Measurements from ENCODE around the gene CSKMT. TPM values are rescaled to one million over a fixed set of nuclear protein-coding genes. Genes with fewer than 3 reads are reported as not detected.

Gene CSKMT
- total RNA-seq, 2 donors from 2014 or later: 9.4 to 27.0 TPM

- H3K4me3 ChIP-seq: no peak overlapping the region
- no peaks in the 10 kb centered on the region for H3K9me3 ChIP-seq
- H3K4me1 ChIP-seq: no peaks in the 10 kb centered on the region
- peaks cover 19% of the 10 kb centered on the region for H3K36me3 ChIP-seq
- no peaks in the 10 kb centered on the region for H3K27me3 ChIP-seq
- DNase-seq: no peak
- intact Hi-C loops (cut with DNase I): loop anchor here (5.0 to 10.0 kb wide), 2 partner anchors 52 to 110 kb away; partner anchors contain the start of gene POLR2G
- no peak overlapping the region for H3K27ac ChIP-seq
- TF ChIP-seq CTCF (IDR thresholded peaks at IDR 0.05): no peak
- peak overlapping the region in 1 of 2 donors; percentile 21 for H3K9ac ChIP-seq (ENCODE audit: low read depth in 2 of 2, low read length in 2 of 2)
Measured at GRCh38 chr11:62712276-62712812, 47.2 kb downstream of the CSKMT start.

DNA sequence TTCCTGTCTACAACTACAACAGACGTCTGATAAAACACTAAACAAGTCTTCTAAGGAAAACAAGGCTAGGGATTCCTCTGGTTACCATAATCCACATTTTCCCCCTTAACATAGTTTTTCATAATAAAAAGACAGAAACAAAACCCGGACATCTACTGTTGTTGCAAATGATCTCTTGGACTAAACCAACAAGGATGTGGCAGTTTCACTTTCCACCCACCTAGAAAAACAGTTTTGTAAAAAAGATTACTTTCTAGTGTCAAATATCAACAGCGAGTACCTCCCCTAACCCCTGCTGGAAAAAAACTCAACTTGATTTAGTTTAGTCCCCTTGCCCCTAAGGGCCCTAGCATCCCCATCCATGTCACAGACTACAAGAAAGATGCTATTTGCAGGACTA, 47.7 kb downstream of the CSKMT start:
- H3K4me3 ChIP-seq: no peak overlapping the region
- intact Hi-C loops (cut with DNase I): loop anchor here (5.0 to 10.0 kb wide), 2 partner anchors 52 to 109 kb away; partner anchors contain the start of gene POLR2G
- no peak for DNase-seq
- TF ChIP-seq CTCF (IDR thresholded peaks at IDR 0.05): no peak
- H3K27ac ChIP-seq: peak overlapping the region; percentile 41
- H3K27me3 ChIP-seq: no peaks in the 10 kb centered on the region
- H3K36me3 ChIP-seq: peaks cover 24% of the 10 kb centered on the region
- H3K9ac ChIP-seq (ENCODE audit: low read depth in 2 of 2, low read length in 2 of 2): peak overlapping the region in 1 of 2 donors; percentile 21
- no peaks in the 10 kb centered on the region for H3K4me1 ChIP-seq
- H3K9me3 ChIP-seq: no peaks in the 10 kb centered on the region

DNA sequence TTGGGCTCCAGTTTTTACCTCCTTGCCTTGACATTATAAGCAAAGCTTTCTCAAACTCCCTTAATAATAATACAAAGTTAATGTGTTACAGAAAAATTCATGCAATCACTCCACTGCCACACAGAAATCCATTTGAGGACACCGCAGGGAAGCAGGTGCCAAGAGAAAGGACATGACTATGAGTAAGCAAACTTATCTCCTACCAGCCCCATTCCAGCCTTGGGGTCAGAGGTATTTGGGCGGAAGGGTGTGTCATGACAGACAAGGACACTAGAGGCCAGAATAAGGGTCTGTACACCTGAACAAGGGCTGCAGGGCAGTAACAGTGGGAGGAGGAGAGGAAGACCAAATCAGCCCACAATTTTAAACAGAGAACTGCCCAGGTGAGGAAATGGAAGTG, 48.2 kb downstream of the CSKMT start:
- Histone ChIP-seq H3K4me1 (no peaks in the 10 kb centered on the region), H3K27ac (peak overlapping the region; percentile 41), H3K27me3 (no peaks in the 10 kb centered on the region), H3K4me3 (no peak overlapping the region), H3K36me3 (peaks cover 25% of the 10 kb centered on the region), H3K9ac (ENCODE audit: low read depth in 2 of 2, low read length in 2 of 2) (peak overlapping the region in 1 of 2 donors; percentile 51), H3K9me3 (no peaks in the 10 kb centered on the region)
- TF ChIP-seq CTCF (IDR thresholded peaks at IDR 0.05): no peak
- DNase-seq: peak; percentile 63
- intact Hi-C loops (cut with DNase I): loop anchor here (5.0 to 10.0 kb wide), 2 partner anchors 51 to 109 kb away; partner anchors contain the start of gene POLR2G

- H3K4me1 ChIP-seq: no peaks in the 10 kb centered on the region
- no peaks in the 10 kb centered on the region for H3K27me3 ChIP-seq
- H3K27ac ChIP-seq: no peak overlapping the region
- intact Hi-C loops (cut with DNase I): loop anchor here (10.0 kb wide), 1 partner anchor 49 kb away; the partner anchor contains the start of gene POLR2G
- H3K36me3 ChIP-seq: peaks cover 25% of the 10 kb centered on the region
- no peak for DNase-seq
- no peak overlapping the region for H3K4me3 ChIP-seq
- H3K9ac ChIP-seq (ENCODE audit: low read depth in 2 of 2, low read length in 2 of 2): peak overlapping the region in 1 of 2 donors; percentile 26
- no peaks in the 10 kb centered on the region for H3K9me3 ChIP-seq
- TF ChIP-seq CTCF (IDR thresholded peaks at IDR 0.05): no peak
Measured at GRCh38 chr11:62715150-62716130, 50.3 kb downstream of the CSKMT start.

GRCh38 chr11:62716206-62716605, 51.1 kb downstream of the CSKMT start:
- Histone ChIP-seq H3K4me1 (no peaks in the 10 kb centered on the region), H3K9me3 (no peaks in the 10 kb centered on the region), H3K4me3 (no peak overlapping the region), H3K9ac (ENCODE audit: low read depth in 2 of 2, low read length in 2 of 2) (no peak overlapping the region), H3K36me3 (peaks cover 29% of the 10 kb centered on the region), H3K27ac (no peak overlapping the region), H3K27me3 (no peaks in the 10 kb centered on the region)
- intact Hi-C loops (cut with DNase I): loop anchor here (10.0 kb wide), 1 partner anchor 49 kb away; the partner anchor contains the start of gene POLR2G
- DNase-seq: no peak
- no peak for TF ChIP-seq CTCF (IDR thresholded peaks at IDR 0.05)

All from colonic mucosa (tissue), 4 donors.